Tibial artery (tissue), 4 donors: ENCODE measurements around the gene LRP6.

Experiments used
- DNase-seq, 2 donors: peaks; one replicate each; pipeline ENCODE4 v3.0.0-alpha.2; 2019
- H3K27ac ChIP-seq, 2 donors: fragments of 200-600 bp; sonication (generic) in 1 of 2; 1 replicate in 1 of 2; 2 replicates in 1 of 2; pipeline ENCODE4 v1.5.1; 2018 to 2019; ENCODE audit warnings: mild to moderate bottlenecking in 1 of 2
- H3K27me3 ChIP-seq, 2 donors: fragments of 200-600 bp; sonication (generic) in 1 of 2; one replicate each; pipeline versions ENCODE4 v1.5.1 to v1.6.0; 2016 to 2019
- H3K36me3 ChIP-seq, 3 donors: fragments of 200-600 bp; sonication (generic) in 2 of 3; one replicate each; pipeline ENCODE4 v1.5.1; 2016 to 2019; ENCODE audit warnings: mild to moderate bottlenecking in 2 of 3
- H3K4me1 ChIP-seq, 4 donors: fragments of 200-600 bp; sonication (generic) in 2 of 4; 1 replicate in 3 of 4; 2 replicates in 1 of 4; pipeline ENCODE4 v1.5.1; 2016 to 2019
- H3K4me3 ChIP-seq, 2 donors: fragments of 200-600 bp; sonication (generic) in 1 of 2; 1 replicate in 1 of 2; 2 replicates in 1 of 2; pipeline ENCODE4 v1.5.1; 2018 to 2019; ENCODE audit warnings: mild to moderate bottlenecking in 2 of 2
- H3K9me3 ChIP-seq, 3 donors: fragments of 200-600 bp; sonication (generic) in 1 of 3; one replicate each; pipeline ENCODE4 v1.5.1; 2016 to 2019
- intact Hi-C: fragments of 100-400 bp; cut with DNase I; formaldehyde crosslinking; loops from one replicate; pipeline ENCODE4 v1.15.0; 2023; ENCODE audit warnings: low total_unique reads
- TF ChIP-seq, protein P1 (sequence below), 2 experiments: fragments of 200-600 bp in 1 of 2; fragments of 450-650 bp in 1 of 2; IDR thresholded peaks; one replicate each; pipeline ENCODE4 v1.5.1; 2017 to 2019; ENCODE audit warnings: antibody characterized with exemption in 2 of 2, mild to moderate bottlenecking in 1 of 2, moderate library complexity in 1 of 2

Gene LRP6

DNA sequence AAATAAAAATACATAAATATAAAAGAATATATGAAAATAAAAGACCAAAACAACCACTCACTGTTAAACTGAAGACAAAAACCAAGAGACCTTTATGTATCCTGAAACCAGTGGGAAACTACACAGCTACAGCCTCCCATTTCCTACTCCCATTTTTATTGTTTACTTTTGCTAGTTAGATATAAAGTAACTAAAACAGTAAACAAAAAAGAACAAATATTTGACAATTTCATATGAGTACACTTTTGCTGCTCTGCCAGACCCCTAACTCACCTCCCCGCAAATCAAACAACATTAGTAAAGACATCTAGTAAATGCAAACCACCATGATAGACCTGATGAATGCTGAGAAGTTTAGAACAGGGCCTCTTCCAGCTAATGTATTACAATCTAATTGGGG, 99.0 kb downstream of the LRP6 start:
- Histone ChIP-seq H3K4me1 (peaks cover 0 to 12% (median 4%) of the 10 kb centered on the region in 4 donors), H3K9me3 (no peaks in the 10 kb centered on the region), H3K27me3 (no peaks in the 10 kb centered on the region), H3K4me3 (no peak overlapping the region), H3K36me3 (peaks cover 6 to 12% (median 8%) of the 10 kb centered on the region in 3 donors), H3K27ac (no peak overlapping the region)
- no peak for DNase-seq
- intact Hi-C loops = no loop called here
- TF ChIP-seq, protein P1, sequence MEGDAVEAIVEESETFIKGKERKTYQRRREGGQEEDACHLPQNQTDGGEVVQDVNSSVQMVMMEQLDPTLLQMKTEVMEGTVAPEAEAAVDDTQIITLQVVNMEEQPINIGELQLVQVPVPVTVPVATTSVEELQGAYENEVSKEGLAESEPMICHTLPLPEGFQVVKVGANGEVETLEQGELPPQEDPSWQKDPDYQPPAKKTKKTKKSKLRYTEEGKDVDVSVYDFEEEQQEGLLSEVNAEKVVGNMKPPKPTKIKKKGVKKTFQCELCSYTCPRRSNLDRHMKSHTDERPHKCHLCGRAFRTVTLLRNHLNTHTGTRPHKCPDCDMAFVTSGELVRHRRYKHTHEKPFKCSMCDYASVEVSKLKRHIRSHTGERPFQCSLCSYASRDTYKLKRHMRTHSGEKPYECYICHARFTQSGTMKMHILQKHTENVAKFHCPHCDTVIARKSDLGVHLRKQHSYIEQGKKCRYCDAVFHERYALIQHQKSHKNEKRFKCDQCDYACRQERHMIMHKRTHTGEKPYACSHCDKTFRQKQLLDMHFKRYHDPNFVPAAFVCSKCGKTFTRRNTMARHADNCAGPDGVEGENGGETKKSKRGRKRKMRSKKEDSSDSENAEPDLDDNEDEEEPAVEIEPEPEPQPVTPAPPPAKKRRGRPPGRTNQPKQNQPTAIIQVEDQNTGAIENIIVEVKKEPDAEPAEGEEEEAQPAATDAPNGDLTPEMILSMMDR (IDR thresholded peaks at IDR 0.05) = no peak

DNA sequence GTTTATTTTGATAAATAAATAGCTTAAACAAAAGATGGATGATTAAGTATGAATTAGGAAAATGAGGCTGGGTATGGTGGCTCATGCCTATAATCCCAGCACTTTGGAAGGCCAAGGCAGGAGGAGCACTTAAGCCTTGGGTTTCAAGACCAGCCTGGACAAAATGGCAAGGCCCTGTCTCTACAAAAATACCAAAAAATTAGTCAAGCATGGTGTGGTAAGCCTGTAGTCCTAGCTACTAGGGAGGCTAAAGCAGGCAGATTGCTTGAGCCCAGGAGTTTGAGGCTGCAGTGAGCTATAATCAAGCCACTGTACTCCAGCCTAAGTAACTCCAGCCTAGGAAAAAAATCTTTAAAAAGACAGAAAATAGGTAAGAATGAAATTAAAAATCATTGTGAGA, 100.1 kb downstream of the LRP6 start:
- Histone ChIP-seq H3K9me3 (no peaks in the 10 kb centered on the region), H3K4me3 (no peak overlapping the region), H3K4me1 (peaks cover 0 to 3% (median under 1%) of the 10 kb centered on the region in 4 donors), H3K36me3 (peaks cover 6 to 17% (median 8%) of the 10 kb centered on the region in 3 donors), H3K27me3 (no peaks in the 10 kb centered on the region), H3K27ac (no peak overlapping the region)
- intact Hi-C loops = no loop called here
- TF ChIP-seq, protein P1 (IDR thresholded peaks at IDR 0.05) = no peak
- no peak for DNase-seq

- H3K36me3 ChIP-seq = peaks cover 14 to 41% (median 15%) of the 10 kb centered on the region in 3 donors
- TF ChIP-seq, protein P1 (IDR thresholded peaks at IDR 0.05) = no peak
- H3K27ac ChIP-seq = peak overlapping the region in 1 of 2 donors; percentile 14
- H3K4me3 ChIP-seq = no peak overlapping the region
- DNase-seq = no peak
- no peaks in the 10 kb centered on the region for H3K9me3 ChIP-seq
- intact Hi-C loops = no loop called here
- H3K4me1 ChIP-seq = peaks cover 0 to 18% (median 10%) of the 10 kb centered on the region in 4 donors
- no peaks in the 10 kb centered on the region for H3K27me3 ChIP-seq
Measured at GRCh38 chr12:12159988-12160387, 106.9 kb downstream of the LRP6 start.

GRCh38 chr12:12158858-12159257, 108.0 kb downstream of the LRP6 start:
- H3K27ac ChIP-seq = no peak overlapping the region
- intact Hi-C loops = no loop called here
- no peaks in the 10 kb centered on the region for H3K27me3 ChIP-seq
- no peak for DNase-seq
- H3K4me1 ChIP-seq = peaks cover 0 to 18% (median 10%) of the 10 kb centered on the region in 4 donors
- no peak overlapping the region for H3K4me3 ChIP-seq
- H3K36me3 ChIP-seq = peaks cover 10 to 41% (median 15%) of the 10 kb centered on the region in 3 donors
- TF ChIP-seq, protein P1 (IDR thresholded peaks at IDR 0.05) = no peak
- no peaks in the 10 kb centered on the region for H3K9me3 ChIP-seq

GRCh38 chr12:12157424-12157823, 109.4 kb downstream of the LRP6 start:
- Histone ChIP-seq H3K9me3 (no peaks in the 10 kb centered on the region), H3K27me3 (no peaks in the 10 kb centered on the region), H3K4me1 (peaks cover 0 to 18% (median 10%) of the 10 kb centered on the region in 4 donors), H3K27ac (no peak overlapping the region), H3K36me3 (peaks cover 7 to 33% (median 9%) of the 10 kb centered on the region in 3 donors), H3K4me3 (no peak overlapping the region)
- DNase-seq = no peak
- intact Hi-C loops = no loop called here
- TF ChIP-seq, protein P1 (IDR thresholded peaks at IDR 0.05) = no peak

- no peak for DNase-seq
- Histone ChIP-seq H3K36me3 (peaks cover 7 to 29% (median 9%) of the 10 kb centered on the region in 3 donors), H3K9me3 (no peaks in the 10 kb centered on the region), H3K27me3 (no peaks in the 10 kb centered on the region), H3K4me1 (peaks cover 0 to 18% (median 10%) of the 10 kb centered on the region in 4 donors), H3K27ac (no peak overlapping the region), H3K4me3 (no peak overlapping the region)
- TF ChIP-seq, protein P1 (IDR thresholded peaks at IDR 0.05) = no peak
- intact Hi-C loops = no loop called here
Measured at GRCh38 chr12:12156828-12157227, 110.0 kb downstream of the LRP6 start.
